Esophagus squamous epithelium (tissue), 4 donors: ENCODE results near the gene ADAM10.

Source experiments
- POLR2A ChIP-seq, 4 donors: fragments of 450-650 bp; IDR thresholded peaks; one replicate each; pipeline ENCODE4 v1.6.1; 2017; ENCODE audit warnings: antibody characterized with exemption in 4 of 4, mild to moderate bottlenecking in 4 of 4, moderate library complexity in 3 of 4
- TF ChIP-seq, protein P1 (sequence below), 6 experiments: fragments of 450-650 bp in 4 of 6; fragments of 200-600 bp in 2 of 6; sonication (generic) in 2 of 6; IDR thresholded peaks; one replicate each; pipeline ENCODE4 v1.5.1; 2016 to 2019; ENCODE audit warnings: antibody characterized with exemption in 6 of 6, mild to moderate bottlenecking in 4 of 6, moderate library complexity in 4 of 6

DNA sequence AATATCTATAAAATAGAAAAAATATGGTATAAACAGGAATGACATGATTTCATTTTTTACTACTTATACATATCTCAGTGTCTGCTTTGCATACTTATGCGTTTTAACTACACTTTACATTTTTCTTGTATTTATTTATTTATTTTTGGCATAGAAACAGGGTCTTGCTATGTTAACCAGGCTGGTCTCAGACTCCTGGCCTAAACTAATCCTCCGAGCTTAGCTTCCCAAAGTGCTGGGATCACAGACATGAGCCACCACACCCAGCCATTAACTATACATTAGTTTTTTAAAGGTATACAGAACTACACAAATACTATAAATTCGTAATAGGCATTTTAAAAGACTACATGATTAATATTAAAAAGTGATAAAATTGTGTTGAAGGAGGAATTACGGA lies 9.1 kb downstream of the ADAM10 start:
- TF ChIP-seq POLR2A (IDR thresholded peaks at IDR 0.05) = no peak
- TF ChIP-seq, protein P1, sequence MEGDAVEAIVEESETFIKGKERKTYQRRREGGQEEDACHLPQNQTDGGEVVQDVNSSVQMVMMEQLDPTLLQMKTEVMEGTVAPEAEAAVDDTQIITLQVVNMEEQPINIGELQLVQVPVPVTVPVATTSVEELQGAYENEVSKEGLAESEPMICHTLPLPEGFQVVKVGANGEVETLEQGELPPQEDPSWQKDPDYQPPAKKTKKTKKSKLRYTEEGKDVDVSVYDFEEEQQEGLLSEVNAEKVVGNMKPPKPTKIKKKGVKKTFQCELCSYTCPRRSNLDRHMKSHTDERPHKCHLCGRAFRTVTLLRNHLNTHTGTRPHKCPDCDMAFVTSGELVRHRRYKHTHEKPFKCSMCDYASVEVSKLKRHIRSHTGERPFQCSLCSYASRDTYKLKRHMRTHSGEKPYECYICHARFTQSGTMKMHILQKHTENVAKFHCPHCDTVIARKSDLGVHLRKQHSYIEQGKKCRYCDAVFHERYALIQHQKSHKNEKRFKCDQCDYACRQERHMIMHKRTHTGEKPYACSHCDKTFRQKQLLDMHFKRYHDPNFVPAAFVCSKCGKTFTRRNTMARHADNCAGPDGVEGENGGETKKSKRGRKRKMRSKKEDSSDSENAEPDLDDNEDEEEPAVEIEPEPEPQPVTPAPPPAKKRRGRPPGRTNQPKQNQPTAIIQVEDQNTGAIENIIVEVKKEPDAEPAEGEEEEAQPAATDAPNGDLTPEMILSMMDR (IDR thresholded peaks at IDR 0.05) = no peak
